ENCODE results near the gene CCDC177.

Gene CCDC177

DNA sequence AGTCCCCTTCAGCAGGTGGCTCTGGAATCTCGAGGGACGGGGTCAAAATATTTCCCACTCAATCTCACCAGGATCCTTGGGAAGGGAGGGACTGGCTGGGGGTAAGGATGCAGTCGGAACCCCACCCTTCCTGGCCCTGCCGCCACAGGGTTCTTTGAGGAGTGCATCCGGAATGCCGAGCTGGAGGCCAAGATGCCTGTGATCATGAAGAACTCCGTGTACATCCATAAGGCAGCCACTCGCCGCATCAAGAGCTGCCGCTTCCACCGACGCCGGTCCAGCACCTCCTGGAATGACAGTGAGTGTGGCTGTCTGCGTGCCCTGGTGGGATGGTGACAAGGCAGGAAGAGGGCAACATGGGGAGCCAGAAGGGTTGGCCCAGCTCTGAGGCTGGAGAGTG is 47.0 kb downstream of the CCDC177 start:
- DNase-seq, result no peak

GRCh38 chr14:69525896-69526295 is 48.8 kb downstream of the CCDC177 start:
- DNase-seq, result no peak

GRCh38 chr14:69522026-69522425 is 52.6 kb downstream of the CCDC177 start:
- DNase-seq, result no peak
